Endothelial cell of umbilical vein (primary cell): ENCODE measurements around the gene TTLL10. TPM values are rescaled to one million over a fixed set of nuclear protein-coding genes. Genes with fewer than 3 reads are reported as not detected.

Experiments used
- BruUV-seq: library from RNA; stranded (reverse); fragments of 400-500 nt; replicated peaks from 2 replicates; lab custom pipeline; 2021; lab: Mats Ljungman, UMichigan
- CTCF ChIA-PET: fragments of 300-600, 350-600 bp; sonication (Branson Sonifier 250); formaldehyde crosslinking; loops from one replicate; lab custom pipeline; 2021; ENCODE audit warnings: antibody characterized with exemption, inconsistent platforms; lab: Charles Lee
- POLR2A ChIA-PET: fragments of 300-600, 350-600 bp; sonication (Branson Sonifier 250); formaldehyde crosslinking; loops from one replicate; lab custom pipeline; 2021; ENCODE audit warnings: antibody characterized with exemption, inconsistent platforms; lab: Charles Lee
- DNase-seq: peaks from one replicate; pipeline ENCODE4 v3.0.0-alpha.2; 2011; ENCODE audit warnings: low read depth, low spot score
- FAIRE-seq: peaks from 2 replicates; lab custom pipeline; 2011; peaks lifted over from hg19 to GRCh38; lab: Jason Lieb, UNC
- H2AFZ ChIP-seq: 2 replicates; pipeline ENCODE4 v1.6.0; 2012; ENCODE audit warnings: low read depth, low read length, control low read depth, inconsistent platforms
- H3K27ac ChIP-seq: 2 replicates; pipeline ENCODE4 v1.5.1; 2011; ENCODE audit warnings: low read depth, mild to moderate bottlenecking, control low read depth, low read length, moderate library complexity; ENCODE audit not compliant: insufficient read depth
- H3K27me3 ChIP-seq, 2 experiments: 2 replicates each; pipeline versions ENCODE4 v1.6.0 to v1.6.1; 2011; ENCODE audit warnings: low read length in 2 of 2, mixed read lengths in 1 of 2; ENCODE audit not compliant: control insufficient read depth in 2 of 2, insufficient read depth in 2 of 2
- H3K36me3 ChIP-seq, 2 experiments: 2 replicates in 1 of 2; 3 replicates in 1 of 2; pipeline ENCODE4 v1.5.1; 2011; ENCODE audit warnings: low read length in 2 of 2, mild to moderate bottlenecking in 1 of 2, moderate library complexity in 1 of 2; ENCODE audit not compliant: control insufficient read depth in 2 of 2, insufficient read depth in 2 of 2; ENCODE audit errors: extremely low read depth in 1 of 2
- H3K4me1 ChIP-seq: 3 replicates; pipeline ENCODE4 v1.5.1; 2011; ENCODE audit warnings: mild to moderate bottlenecking, low read length; ENCODE audit not compliant: control insufficient read depth, insufficient read depth; ENCODE audit errors: extremely low read depth
- H3K4me2 ChIP-seq: 2 replicates; pipeline ENCODE4 v1.6.1; 2011; ENCODE audit warnings: low read length, control low read depth, mixed read lengths; ENCODE audit not compliant: insufficient read depth
- H3K4me3 ChIP-seq, 3 experiments: fragments of 200-600 bp in 1 of 3; sonication (generic), shearing (Covaris generic) in 1 of 3; replicated peaks in 1 of 3; 2 replicates each; pipeline ENCODE4 v1.5.1; 2011 to 2016; ENCODE audit warnings: control low read depth in 3 of 3, low read length in 3 of 3, mild to moderate bottlenecking in 2 of 3, inconsistent platforms in 1 of 3, low read depth in 1 of 3, moderate library complexity in 1 of 3; ENCODE audit not compliant: insufficient read depth in 1 of 3
- H3K79me2 ChIP-seq: 2 replicates; pipeline ENCODE4 v1.6.0; 2012; ENCODE audit warnings: low read length, inconsistent platforms; ENCODE audit not compliant: control insufficient read depth, insufficient read depth
- H3K9ac ChIP-seq: replicated peaks from 2 replicates; pipeline ENCODE3; 2011; ENCODE audit warnings: low read length, control low read depth; ENCODE audit not compliant: insufficient read depth; ENCODE audit errors: extremely low read depth
- H3K9me1 ChIP-seq: replicated peaks from 3 replicates; pipeline ENCODE4 v1.6.0; 2011; ENCODE audit warnings: mild to moderate bottlenecking, low read length; ENCODE audit not compliant: control insufficient read depth, insufficient read depth; ENCODE audit errors: extremely low read depth
- H3K9me3 ChIP-seq: replicated peaks from 2 replicates; pipeline ENCODE4 v1.5.1; 2012; ENCODE audit warnings: low read length, inconsistent platforms; ENCODE audit not compliant: control insufficient read depth, insufficient read depth
- H4K20me1 ChIP-seq: replicated peaks from 2 replicates; pipeline ENCODE3; 2011; ENCODE audit warnings: mild to moderate bottlenecking, low read length; ENCODE audit not compliant: control insufficient read depth, insufficient read depth; ENCODE audit errors: extremely low read depth
- CTCF ChIP-seq, 2 donors: IDR thresholded peaks; 1 replicate in 1 of 2; 2 replicates in 1 of 2; pipeline ENCODE4 v1.5.1; 2011; ENCODE audit warnings: low read length in 2 of 2, mild to moderate bottlenecking in 2 of 2, moderate library complexity in 2 of 2, control low read depth in 1 of 2, inconsistent platforms in 1 of 2, low read depth in 1 of 2; ENCODE audit not compliant: insufficient read depth in 1 of 2; ENCODE audit errors: extremely low read depth in 1 of 2
- EZH2 ChIP-seq: IDR thresholded peaks from 2 replicates; pipeline ENCODE4 v1.6.1; 2012; ENCODE audit warnings: borderline replicate concordance, low read depth, mild to moderate bottlenecking, moderate library complexity, low read length, inconsistent platforms; ENCODE audit not compliant: severe bottlenecking
- FOS ChIP-seq: IDR thresholded peaks from 2 replicates; pipeline ENCODE4 v1.6.1; 2011; ENCODE audit warnings: mild to moderate bottlenecking, low read length, moderate library complexity, borderline replicate concordance; ENCODE audit not compliant: insufficient read depth
- GATA2 ChIP-seq: IDR thresholded peaks from 2 replicates; pipeline ENCODE4 v1.7.0; 2011; ENCODE audit warnings: low read depth, mild to moderate bottlenecking, moderate library complexity, mixed read lengths, low read length; ENCODE audit not compliant: insufficient read length, insufficient read depth
- JUN ChIP-seq: IDR thresholded peaks from 2 replicates; pipeline ENCODE4 v1.6.1; 2011; ENCODE audit warnings: borderline replicate concordance, low read depth; ENCODE audit not compliant: insufficient read length, insufficient read depth
- MYC ChIP-seq: IDR thresholded peaks from one replicate; pipeline ENCODE4 v1.6.1; 2011; ENCODE audit warnings: mild to moderate bottlenecking, low read depth, low read length
- POLR2A ChIP-seq: IDR thresholded peaks from 2 replicates; pipeline ENCODE4 v1.6.1; 2012; ENCODE audit warnings: low read depth, mild to moderate bottlenecking, control low read depth, low read length
- POLR2AphosphoS5 ChIP-seq: IDR thresholded peaks from 2 replicates; pipeline ENCODE4 v1.6.1; 2012; ENCODE audit warnings: low read depth, mild to moderate bottlenecking, control low read depth, low read length, moderate library complexity; ENCODE audit not compliant: insufficient read depth
- dilution Hi-C: fragments of 300-500 bp; cut with MboI; formaldehyde crosslinking; loops from one replicate; pipeline ENCODE4 v1.15.0; 2019; ENCODE audit warnings: low sequenced_read_pairs; ENCODE audit not compliant: extremely low pct_ligation_motif_present
- intact Hi-C: fragments of 100-400 bp; cut with micrococcal nuclease; formaldehyde crosslinking; loops from one replicate; pipeline ENCODE4 v1.10.0; 2022
- polyA plus RNA-seq, 4 experiments: library from polyadenylated mRNA; depleted of rRNA in 3 of 4; stranded (reverse) in 3 of 4; unstranded in 1 of 4; fragments of >200 nt; gene quantifications; 2 replicates each; pipeline versions ENCODE4 v1.2.1 to v1.2.3, GENCODE V29; 2011 to 2012; ENCODE audit warnings: missing spikeins in 1 of 4
- total RNA-seq: library from RNA; stranded (reverse); gene quantifications from 2 replicates; pipeline ENCODE4 v1.2.3, GENCODE V29; 2021
- TF ChIP-seq, protein P1 (sequence below): IDR thresholded peaks from 2 replicates; pipeline ENCODE4 v1.6.1; 2011; ENCODE audit not compliant: insufficient read depth, insufficient read length

The TTLL10 gene
- total and polyA plus RNA-seq, 2 donors (not counting 3 experiments of a cell fraction or from before 2014, with no cell fraction given), result not detected

DNA sequence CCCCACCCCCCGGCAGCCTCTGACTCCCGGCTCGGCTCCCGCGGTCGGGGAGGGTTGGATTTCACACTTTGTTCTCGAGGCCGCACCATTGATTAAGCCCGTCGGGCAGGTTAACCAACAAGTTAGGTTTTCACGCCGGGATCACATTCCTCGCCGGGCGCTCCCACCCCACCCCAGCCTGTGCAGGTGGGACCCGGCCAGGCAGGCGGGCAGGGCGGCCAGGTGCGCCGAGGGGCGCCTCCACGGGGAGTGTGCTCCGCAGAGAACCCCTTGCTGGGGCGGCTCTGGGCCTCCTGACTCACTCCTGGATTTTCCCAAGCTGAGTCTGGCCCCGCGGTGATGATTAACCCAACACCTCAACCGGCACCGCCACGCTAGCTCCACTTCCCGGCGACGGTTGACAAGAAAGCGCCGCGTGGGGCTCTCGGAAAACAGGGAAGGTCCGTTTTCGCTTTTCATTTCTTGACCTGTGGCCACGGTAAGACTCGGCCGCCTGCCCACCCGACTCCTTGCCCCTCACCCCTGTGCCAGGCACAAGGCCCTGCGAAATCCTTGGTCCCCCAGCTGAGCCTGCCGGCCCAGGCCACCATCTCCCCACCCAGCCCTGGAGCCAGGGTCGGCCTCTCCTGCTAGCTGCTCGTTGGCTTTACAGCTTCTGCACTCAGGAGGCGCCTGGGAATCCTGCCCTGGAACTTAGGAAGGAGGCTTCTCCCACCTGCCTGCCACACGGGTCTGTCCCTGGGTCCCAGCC lies 8.8 kb upstream of the TTLL10 start:
- Histone ChIP-seq H3K4me2 (no peak overlapping the region), H3K79me2 (no peaks in the 10 kb centered on the region), H4K20me1 (no peaks in the 10 kb centered on the region), H3K9me1 (no peaks in the 10 kb centered on the region), H3K4me1 (no peaks in the 10 kb centered on the region), H3K9me3 (no peaks in the 10 kb centered on the region), H3K36me3 (no peaks in the 10 kb centered on the region), H2AFZ (no peak overlapping the region), H3K27me3 (no peaks in the 10 kb centered on the region), H3K9ac (no peak overlapping the region), H3K27ac (no peak overlapping the region), H3K4me3 (no peak overlapping the region)
- dilution Hi-C loops, result no loop called here
- intact Hi-C loops, result no loop called here
- FAIRE-seq (no peak), DNase-seq (no peak)
- no TSS peak for BruUV-seq
- ChIA-PET CTCF (interaction anchor here (1.3 kb wide), 1 partner anchor 42 kb away, joined by 3 read pairs; no protein-coding TSS in a partner anchor), POLR2A (no interaction called here)
- TF ChIP-seq EZH2 (peak; percentile 64), FOS (no peak)

GRCh38 chr1:1165485-1165884 lies 8.2 kb upstream of the TTLL10 start:
- POLR2A ChIA-PET, result no interaction called here

More at GRCh38 chr1:1165485-1165884, 8.2 kb upstream of the TTLL10 start:
- no TSS peak for BruUV-seq
- Histone ChIP-seq H3K9ac (no peak overlapping the region), H3K27me3 (no peaks in the 10 kb centered on the region), H3K27ac (no peak overlapping the region), H3K4me2 (no peak overlapping the region), H3K9me3 (no peaks in the 10 kb centered on the region), H3K4me3 (no peak overlapping the region), H4K20me1 (no peaks in the 10 kb centered on the region), H3K4me1 (no peaks in the 10 kb centered on the region), H3K79me2 (no peaks in the 10 kb centered on the region), H3K9me1 (no peaks in the 10 kb centered on the region), H3K36me3 (no peaks in the 10 kb centered on the region), H2AFZ (no peak overlapping the region)
- TF ChIP-seq FOS (no peak), POLR2A (no peak), CTCF (IDR thresholded peaks at IDR 0.05; ENCODE audit: extremely low read depth in 1 of 2, insufficient read depth in 1 of 2, low read depth in 1 of 2, low read length in 2 of 2) (no peak), JUN (no peak), POLR2AphosphoS5 (no peak), EZH2 (no peak), GATA2 (no peak), MYC (no peak)
- TF ChIP-seq, protein P1, sequence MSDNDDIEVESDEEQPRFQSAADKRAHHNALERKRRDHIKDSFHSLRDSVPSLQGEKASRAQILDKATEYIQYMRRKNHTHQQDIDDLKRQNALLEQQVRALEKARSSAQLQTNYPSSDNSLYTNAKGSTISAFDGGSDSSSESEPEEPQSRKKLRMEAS, result no peak
- dilution Hi-C loops (no loop called here), intact Hi-C loops (no loop called here)
- DNase-seq (no peak), FAIRE-seq (no peak)
- CTCF ChIA-PET, result interaction anchor here (1.3 kb wide), 1 partner anchor 43 kb away, joined by 3 read pairs; no protein-coding TSS in a partner anchor
